ENCODE results near the gene CAMP.
"Not testable (repeated sequence)": the region's sequence is repeated elsewhere in the genome, so short reads cannot be mapped to it uniquely, and the experiment has no call there.

CAMP gene

DNA sequence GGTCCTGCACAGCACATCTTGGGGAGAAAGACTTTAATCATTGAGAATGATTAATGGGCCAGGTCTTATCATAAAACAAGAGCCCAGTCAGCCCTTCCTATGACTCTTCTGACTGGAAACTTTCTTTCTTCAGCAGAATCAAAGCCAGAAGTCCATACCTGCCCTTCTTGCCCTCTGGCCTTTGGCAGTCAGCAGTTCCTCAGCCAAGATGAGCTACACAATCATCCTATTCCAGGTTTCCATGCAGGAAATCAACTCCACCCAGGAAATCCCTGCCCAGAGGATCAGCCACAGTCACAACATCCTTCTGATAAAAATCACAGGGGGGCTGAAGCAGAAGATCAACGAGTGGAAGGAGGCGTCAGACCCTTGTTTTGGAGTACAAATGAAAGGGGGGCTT lies 44.5 kb downstream of the CAMP start:
- no peak for DNase-seq

- peak; percentile 78 for DNase-seq
Observed at GRCh38 chr3:48268381-48268935, 45.2 kb downstream of the CAMP start.

GRCh38 chr3:48268936-48269561 lies 45.8 kb downstream of the CAMP start:
- peak; percentile 21 for DNase-seq

GRCh38 chr3:48269592-48269991 lies 46.3 kb downstream of the CAMP start:
- no peak for DNase-seq

DNA sequence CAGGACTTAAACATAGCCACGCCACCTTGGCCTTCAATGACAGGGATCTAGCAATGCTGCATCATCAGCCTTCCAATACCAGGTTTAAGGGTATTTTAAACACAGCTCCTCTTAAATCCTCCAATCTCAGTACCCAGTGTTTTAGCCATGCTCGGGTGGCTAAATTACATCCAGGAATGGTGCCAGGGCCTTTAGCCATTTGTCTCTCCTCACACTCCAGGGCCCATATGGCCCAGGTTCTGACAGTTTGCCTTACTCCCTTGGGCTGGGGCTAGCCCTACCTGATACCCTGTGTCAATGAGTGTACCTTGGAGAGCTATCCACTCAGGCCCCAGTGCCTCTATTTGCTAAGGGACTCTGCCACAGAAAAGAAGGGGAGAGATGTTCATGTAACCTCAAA lies 47.0 kb downstream of the CAMP start:
- no peak for DNase-seq

DNA sequence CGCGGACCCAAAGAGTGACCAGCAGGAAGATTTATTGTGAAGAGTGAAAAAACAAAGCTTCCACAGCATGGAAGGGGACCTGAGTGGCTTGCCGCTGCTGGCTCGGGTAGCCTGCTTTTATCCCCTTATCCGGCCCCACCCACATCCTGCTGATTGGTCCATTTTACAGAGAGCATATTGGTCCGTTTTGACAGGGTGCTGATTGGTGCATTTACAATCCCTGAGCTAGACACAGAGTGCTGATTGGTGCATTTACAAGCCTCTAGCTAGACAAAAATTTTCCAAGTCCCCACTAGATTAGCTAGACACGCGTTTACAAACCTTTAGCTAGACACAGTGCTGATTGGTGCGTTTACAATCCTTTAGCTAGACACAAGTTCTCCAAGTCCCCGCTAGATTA lies 47.9 kb downstream of the CAMP start:
- not testable (repeated sequence) for DNase-seq

DNA sequence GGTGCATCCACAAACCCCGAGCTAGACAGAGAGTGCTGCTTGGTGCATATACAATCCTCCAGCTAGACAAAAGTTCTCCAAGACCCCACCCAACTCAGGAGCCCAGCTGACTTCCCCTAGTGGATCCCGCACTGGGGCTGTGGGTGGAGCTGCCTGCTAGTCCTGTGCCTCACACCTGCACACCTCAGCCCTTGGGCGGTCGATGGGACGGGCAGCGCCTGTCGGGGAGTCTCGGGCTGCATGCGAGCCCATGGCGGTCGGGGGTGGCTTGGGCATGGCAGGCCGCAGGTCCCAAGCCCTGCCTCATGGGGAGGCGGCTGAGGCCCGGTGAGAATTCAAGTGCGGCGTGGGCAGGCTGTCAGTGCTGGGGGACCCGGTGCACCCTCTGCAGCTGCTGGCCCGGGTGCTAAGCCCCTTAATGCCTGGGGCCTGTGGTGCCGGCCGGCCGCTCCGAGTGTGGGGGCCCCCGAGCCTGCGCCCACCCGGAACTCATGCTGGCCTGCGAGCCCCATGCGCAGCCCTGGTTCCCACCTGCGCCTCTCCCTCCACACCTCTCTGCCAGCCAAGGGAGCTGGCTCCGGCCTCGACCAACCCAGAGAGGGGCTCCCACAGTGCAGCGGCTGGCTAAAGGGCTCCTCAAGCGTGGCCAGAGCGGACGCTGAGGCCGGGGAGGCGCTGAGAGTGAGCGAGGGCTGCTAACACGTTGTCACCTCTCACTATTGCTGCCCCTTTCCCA lies 48.6 kb downstream of the CAMP start:
- DNase-seq = no peak

DNA sequence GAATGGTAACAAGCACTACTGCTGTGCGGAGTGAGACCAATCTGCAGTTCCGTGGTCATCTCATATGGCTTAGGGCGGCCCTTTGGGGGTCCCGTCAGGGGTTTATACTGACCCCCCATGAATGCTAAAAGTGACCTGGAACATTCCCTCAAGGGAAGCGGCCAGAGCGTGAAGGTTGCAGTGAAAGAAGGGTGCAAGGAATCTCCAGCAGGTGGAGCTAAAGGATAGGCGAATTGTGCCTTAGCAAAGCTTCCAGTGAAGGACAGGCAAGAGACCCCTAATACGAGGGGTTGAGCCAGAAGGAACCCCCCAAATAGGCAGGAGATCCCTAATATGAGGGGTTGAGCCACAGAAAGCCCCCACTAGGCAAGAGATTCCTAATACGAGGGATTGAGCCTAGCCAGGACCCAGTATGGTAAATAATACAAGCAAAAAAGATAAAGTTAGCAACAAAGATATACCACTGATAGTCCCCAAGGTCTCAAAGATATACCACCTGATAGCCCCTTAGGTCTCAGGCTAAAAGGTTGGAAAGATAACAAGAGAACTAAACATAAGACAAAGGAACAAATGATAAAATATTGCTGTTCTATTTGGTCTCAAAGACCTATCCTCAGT lies 50.4 kb downstream of the CAMP start:
- peak; percentile 69 for DNase-seq

- no peak for DNase-seq
Observed at GRCh38 chr3:48274452-48274851, 51.2 kb downstream of the CAMP start.

Measured in CD4-positive, alpha-beta T cell treated with Interleukin-21 for 1 hour (primary cell).